AG10803 (cell line): ENCODE data around the gene FAM47E.

Experiments used
- DNase-seq: peaks from one replicate; pipeline ENCODE4 v3.0.0; 2010; ENCODE audit warnings: low read depth
- H3K4me3 ChIP-seq: 2 replicates; pipeline ENCODE4 v1.5.1; 2011; ENCODE audit warnings: mild to moderate bottlenecking, low read length, control low read depth
- CTCF ChIP-seq: conservative IDR thresholded peaks from 2 replicates; pipeline ENCODE4 v1.5.1; 2011; ENCODE audit warnings: mild to moderate bottlenecking, low read length, control low read depth, inconsistent platforms

The FAM47E gene

GRCh38 chr4:76326515-76326914 lies 75.0 kb downstream of the FAM47E start:
- no peak for TF ChIP-seq CTCF
- H3K4me3 ChIP-seq = no peak overlapping the region
- DNase-seq = no peak
